DMS114 treated with DMSO at 0.1 percent for 48 hours (cell line): ENCODE data around the gene IL20RB.

Experiments
- DNase-seq: peaks from one replicate; lab custom pipeline; 2025; ENCODE audit not compliant: unreplicated experiment; lab: John Stamatoyannopoulos, UW

Gene IL20RB

DNA sequence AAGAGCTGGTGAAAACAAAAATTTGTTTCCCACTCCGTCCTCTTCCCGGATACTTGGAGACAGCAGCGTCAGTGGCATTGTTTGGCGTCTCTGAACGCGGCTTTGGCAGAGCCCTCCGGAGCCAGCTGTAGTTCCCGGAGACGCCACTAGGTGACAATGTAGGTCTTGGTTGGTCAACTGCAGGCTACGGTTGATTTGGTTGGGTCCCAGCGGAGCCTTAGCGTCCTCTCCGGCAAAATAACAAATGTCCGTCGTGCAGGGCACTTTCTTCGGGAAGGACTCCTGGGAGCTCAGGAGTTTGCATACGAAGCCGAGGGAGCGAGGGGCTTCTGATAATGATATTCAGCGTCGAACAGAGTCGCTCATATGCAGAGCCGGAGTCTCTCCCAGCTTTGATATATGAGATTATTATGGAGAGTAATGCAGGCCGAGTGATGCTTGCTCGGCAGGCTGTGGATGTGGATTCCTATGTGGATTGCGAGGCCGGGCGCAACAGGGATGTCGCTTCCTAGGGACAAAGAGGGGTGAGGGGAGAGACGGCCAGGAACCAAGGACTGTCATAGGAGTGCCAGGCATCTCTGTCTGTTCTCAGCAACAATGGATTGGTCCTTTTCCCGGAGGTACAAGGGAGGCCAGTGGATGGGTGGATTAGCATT lies 74.8 kb downstream of the IL20RB start:
- peak; percentile 81 for DNase-seq

- DNase-seq: no peak
Measured at GRCh38 chr3:137035631-137036030, 77.8 kb downstream of the IL20RB start.

DNA sequence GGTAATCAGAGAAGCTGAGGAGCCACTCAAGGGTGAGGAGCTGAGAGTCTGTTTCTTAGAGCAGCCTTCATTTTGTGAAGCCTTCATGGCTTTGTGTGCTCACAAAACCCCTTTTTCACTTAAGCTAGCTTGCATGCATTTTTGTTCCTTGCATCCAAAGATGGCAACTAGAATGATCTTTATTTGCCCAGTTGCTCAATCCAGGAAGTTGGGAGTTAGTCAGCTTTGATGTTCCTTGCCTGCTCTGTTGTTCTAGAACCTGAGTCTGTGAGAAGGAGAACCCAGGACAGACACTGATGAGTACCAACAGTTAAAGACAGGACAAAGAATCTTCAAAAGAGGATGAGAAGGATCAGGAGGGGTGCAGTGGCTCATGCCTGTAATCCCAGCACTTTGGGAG lies 81.8 kb downstream of the IL20RB start:
- no peak for DNase-seq

- DNase-seq: no peak
Measured at GRCh38 chr3:137041251-137041650, 83.5 kb downstream of the IL20RB start.

DNA sequence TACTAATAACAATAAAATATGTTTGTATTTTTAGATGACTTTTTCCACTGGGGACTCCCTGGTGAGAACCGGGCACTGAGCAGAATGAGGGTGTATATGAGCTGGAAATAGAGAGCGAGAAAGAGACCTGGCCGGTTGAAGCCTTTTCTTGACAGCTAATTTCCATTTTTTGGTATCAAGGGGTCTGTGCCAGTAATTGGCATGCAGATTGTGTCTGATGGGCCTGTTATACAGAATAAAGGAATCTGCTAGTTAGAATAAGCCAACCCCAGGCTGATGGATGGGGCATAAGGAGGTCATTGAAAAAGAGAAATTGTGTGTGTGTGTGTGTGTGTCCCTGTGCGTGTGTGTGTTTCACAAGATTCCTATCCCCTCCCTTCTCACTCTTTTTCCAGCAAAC lies 83.9 kb downstream of the IL20RB start:
- DNase-seq: no peak

DNA sequence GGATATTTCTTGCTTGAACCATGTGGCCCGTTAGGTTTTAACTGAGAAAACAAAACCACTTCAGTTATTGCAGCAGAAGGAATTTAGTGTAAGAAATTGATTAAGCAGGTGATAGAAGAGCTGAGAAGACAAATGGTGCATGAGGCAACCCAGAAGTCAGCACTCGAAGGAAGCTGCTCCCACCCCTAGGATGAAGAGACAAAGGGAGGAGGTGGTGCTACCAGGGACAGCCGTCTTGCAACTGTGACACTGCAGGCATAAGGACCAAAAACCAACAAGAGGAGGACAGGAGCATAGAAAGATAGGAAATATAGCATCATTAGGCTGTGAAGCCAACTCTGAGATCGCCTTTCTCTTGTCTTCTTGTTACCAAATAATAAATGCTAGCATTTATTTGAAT lies 89.0 kb downstream of the IL20RB start:
- DNase-seq: no peak

DNA sequence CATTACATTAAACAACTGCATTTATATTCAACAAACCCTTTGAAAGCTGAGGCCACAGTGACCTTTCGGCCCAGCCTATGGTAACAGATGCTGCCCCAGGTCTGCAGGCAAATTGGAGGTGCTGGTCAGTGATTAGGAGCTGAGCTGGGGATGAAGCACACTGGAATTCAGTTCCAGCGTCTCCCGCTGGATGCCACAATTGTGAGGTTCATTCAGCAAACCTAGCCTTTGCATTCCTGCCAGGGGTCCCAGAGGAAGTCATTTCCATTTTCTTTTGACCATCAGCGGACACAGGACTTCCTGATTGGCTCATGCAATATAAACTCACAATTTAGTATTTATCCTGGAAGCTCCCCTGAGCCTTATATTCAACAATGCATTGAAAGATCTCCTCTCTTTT lies 89.5 kb downstream of the IL20RB start:
- DNase-seq: no peak

DNA sequence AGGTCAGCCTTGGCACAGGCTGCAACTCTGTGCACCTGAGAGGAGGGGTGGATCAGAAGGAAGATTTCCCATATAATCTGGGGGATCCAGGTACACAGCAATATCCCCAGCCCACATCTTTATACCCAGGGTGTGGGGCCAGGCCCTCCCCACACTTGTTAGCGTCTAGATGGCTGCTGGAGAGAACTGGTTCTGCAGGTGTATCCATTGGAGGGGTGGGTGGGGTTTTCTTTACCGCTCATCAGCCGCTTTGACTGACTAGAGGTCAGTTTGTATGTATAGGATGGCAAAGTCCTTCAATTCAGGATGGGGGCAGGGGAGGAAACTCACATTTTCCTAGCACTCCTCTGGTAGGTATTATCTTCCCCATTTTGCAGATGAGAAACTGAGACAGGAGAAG lies 92.5 kb downstream of the IL20RB start:
- no peak for DNase-seq

- no peak for DNase-seq
Measured at GRCh38 chr3:137052298-137052697, 94.5 kb downstream of the IL20RB start.
